Peyer's patch (tissue), 4 donors: ENCODE measurements around the gene NDUFV1.
"Not testable (repeated sequence)": the region's sequence is repeated elsewhere in the genome, so short reads cannot be mapped to it uniquely, and the experiment has no call there.

Source experiments
- POLR2A ChIP-seq, 2 donors: fragments of 450-650 bp; IDR thresholded peaks; one replicate each; pipeline ENCODE4 v1.5.1; 2017; ENCODE audit warnings: antibody characterized with exemption in 2 of 2, mild to moderate bottlenecking in 2 of 2, moderate library complexity in 2 of 2
- TF ChIP-seq, protein P1 (sequence below), 6 experiments: fragments of 450-650 bp in 4 of 6; fragments of 200-600 bp in 2 of 6; sonication (generic) in 1 of 6; IDR thresholded peaks; one replicate each; pipeline ENCODE4 v1.5.1; 2017 to 2019; ENCODE audit warnings: antibody characterized with exemption in 6 of 6, mild to moderate bottlenecking in 3 of 6, moderate library complexity in 1 of 6

DNA sequence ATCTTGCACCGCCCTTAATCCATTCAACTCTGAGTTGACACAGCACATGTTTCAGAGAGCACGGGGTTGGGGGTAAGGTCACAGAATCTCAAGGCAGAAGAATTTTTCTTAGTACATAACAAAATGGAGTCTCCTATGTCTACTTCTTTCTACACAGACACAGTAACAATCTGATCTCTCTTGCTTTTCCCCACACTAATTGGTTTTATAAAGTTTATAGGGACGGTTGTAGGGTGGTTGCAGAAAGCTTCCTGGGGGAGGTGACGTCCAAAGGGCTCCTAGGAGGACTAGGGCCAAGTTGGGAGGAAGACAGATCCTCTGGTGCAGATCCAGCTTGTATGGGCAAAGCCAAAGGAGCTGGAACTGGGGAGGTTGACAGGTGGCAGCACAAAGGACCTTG is 2.6 kb upstream of the NDUFV1 start:
- TF ChIP-seq, protein P1, sequence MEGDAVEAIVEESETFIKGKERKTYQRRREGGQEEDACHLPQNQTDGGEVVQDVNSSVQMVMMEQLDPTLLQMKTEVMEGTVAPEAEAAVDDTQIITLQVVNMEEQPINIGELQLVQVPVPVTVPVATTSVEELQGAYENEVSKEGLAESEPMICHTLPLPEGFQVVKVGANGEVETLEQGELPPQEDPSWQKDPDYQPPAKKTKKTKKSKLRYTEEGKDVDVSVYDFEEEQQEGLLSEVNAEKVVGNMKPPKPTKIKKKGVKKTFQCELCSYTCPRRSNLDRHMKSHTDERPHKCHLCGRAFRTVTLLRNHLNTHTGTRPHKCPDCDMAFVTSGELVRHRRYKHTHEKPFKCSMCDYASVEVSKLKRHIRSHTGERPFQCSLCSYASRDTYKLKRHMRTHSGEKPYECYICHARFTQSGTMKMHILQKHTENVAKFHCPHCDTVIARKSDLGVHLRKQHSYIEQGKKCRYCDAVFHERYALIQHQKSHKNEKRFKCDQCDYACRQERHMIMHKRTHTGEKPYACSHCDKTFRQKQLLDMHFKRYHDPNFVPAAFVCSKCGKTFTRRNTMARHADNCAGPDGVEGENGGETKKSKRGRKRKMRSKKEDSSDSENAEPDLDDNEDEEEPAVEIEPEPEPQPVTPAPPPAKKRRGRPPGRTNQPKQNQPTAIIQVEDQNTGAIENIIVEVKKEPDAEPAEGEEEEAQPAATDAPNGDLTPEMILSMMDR (IDR thresholded peaks at IDR 0.05): not testable (repeated sequence)
- TF ChIP-seq POLR2A (IDR thresholded peaks at IDR 0.05): not testable (repeated sequence)
